ENCODE data around the gene KREMEN1. TPM values are rescaled to one million over a fixed set of nuclear protein-coding genes. Genes with fewer than 3 reads are reported as not detected.
"Not testable (repeated sequence)": the region's sequence is repeated elsewhere in the genome, so short reads cannot be mapped to it uniquely, and the experiment has no call there.

The KREMEN1 gene
- polyA plus RNA-seq, 1 donor: 107 TPM

DNA sequence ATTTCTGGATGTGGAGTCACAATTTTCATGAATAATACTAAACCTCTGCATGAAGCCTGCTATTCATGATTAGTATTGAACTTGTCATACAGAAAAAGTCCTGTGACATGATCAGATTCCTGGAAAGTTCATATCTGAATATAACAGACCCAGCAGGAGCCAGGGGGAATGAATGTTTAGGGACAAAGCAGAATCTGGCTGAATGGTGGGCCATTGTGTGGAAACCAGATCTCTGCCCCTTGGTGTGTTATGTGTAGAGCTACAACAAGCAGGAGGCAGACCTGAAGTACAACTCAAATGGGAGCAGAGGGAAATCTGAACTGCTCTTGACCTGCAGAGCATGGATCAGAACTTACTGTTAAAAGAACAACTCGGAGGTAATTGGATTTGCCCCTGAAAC, 30.3 kb downstream of the KREMEN1 start:
- DNase-seq: no peak

DNA sequence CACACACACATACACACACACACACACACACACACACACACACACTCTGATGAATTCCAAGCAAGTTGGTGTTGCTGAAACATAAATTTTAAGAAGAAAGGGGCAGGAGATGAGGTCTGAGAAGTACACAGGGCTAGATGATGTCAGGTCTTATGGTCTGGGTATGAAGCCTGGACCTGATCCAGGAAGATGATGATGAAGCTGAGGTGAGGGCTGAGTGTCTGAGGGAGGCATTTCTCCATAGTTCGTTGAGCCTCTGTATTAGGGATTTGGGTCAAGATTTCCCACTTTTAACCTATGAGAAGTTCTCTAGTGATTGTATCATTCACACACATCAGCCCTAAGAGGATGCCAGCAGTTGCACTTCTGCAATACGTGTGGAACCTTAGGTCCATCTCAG, 32.6 kb downstream of the KREMEN1 start:
- DNase-seq: no peak

DNA sequence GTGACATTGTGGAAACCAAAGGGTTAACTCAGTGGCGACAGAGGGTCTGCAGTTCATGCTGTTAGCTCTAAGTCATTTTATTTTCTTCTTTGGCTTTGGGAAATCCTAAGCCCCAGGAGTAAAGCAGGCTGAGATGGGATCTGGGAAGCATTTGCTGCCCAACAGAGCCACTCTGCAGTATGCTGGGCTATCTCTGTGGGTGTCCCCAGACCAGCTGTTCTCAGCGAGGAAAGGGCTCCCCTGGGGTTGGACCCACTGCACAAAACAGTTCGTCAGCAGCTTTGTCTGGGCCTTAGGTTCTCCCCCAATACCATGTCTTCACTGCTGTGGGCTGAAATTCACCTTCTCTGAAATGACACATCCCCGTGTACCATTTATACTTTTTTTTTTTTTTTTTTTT, 34.0 kb downstream of the KREMEN1 start:
- no peak for DNase-seq

DNA sequence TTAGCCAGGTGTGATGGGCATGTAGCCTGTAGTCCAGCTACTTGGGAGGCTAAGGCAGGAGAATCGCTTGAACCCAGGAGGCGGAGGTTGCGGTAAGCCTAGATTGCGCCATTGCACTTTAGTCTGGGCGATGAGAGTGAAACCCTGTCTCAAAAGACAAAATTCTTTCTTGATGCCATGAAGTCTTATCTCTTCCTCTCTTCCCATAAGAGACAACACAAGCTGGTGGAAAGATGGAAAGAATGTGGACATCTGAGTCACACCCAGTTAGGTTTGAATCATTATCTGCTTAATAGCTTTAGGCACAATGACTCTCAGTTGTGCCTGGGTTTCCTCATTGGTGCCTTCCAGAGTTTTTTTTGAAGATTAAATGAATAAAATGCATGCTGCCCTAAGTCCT, 35.3 kb downstream of the KREMEN1 start:
- DNase-seq: no peak

DNA sequence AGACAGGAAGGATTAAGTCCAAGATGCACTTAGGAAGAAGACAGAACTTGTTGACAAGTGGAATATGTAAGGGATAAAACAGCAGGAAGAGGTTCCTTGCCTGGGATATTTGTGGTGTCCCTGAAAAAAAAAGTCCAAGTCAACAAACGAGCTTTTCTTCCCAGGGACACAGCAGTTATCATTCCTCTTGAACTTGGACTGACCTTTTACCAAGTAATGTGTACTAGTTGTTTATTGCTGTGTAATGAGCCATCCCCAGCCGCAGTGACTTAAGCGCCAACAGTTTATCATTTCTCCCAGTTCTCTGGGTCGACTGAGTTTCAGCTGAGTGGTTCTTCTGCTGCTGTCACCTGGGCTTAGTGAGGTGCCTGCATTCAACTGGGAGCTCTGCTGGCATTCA, 37.0 kb downstream of the KREMEN1 start:
- no peak for DNase-seq

DNA sequence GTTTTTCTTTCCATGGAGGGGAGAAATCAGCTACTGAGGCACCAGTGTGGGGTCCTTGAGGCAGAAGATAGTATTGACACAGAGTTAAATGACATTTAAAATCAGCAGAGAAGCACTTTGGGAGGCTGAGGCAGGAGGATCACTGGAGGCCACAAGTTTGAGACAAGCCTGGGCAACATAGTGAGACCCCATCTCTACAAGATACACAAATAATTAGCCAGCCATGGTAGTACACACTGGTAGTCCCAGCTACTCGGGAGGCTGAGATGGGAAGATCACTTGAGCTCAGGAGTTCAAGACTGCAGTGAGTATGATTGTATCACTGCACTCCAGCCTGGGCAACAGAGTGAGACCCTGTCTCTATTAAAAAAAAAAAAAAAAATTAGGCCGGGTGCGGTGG, 38.1 kb downstream of the KREMEN1 start:
- no peak for DNase-seq

DNA sequence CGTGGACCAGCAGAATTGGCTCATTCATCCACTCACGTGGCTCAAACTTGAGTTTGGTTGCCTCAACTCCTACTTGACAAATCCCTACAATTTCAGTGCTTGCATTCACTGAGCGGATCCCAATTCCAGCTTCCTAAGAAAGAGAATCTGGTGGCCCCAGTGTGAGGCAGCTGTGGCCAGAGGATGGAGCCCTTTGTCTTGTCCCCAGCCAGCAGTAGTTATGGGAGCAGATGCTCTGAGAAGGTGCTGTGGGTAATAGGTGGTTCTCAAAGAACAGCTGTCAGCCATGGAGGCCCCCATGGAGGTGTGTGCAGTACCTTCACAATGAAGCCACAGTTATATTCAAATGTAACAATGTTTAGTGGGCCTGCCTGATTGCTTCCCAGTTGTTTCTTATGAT, 39.3 kb downstream of the KREMEN1 start:
- DNase-seq: no peak

DNA sequence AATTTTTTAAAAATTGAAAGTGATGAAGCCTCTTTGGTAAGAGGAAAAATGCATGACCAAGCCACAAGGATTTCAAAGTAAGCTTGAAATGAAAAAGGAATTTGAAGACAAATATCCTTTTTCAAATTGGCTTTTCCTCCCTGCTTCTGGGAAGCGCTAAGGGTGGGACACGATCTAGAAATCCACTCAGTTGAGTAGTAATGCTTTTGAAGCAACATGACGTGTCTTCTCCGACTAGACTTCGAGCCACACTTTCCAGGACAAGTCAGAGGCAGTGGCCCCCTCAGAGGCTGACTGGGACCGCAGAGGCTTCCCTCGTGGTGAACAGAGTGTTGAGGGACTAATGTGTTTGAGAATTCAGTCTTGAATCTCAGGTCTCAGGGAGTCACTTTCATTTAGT, 39.8 kb downstream of the KREMEN1 start:
- DNase-seq: no peak

DNA sequence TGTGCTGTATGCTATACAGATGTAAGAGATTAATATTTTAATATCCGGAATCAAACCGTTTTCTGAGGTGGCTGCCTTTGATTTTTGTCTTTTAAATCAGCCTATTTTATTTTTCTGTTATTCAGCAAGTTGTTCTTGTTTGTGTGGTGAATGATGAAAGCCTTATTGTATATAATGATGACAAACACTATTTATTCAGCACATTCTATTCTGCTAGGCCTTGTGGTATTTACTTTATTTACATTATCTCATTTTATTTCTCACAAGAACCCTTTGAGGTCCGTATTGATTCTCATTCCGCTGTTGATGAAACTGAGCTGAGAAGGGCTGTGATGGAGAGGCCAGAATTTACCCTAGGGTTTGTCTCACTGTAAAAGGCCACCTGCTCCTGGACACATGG, 40.5 kb downstream of the KREMEN1 start:
- DNase-seq: no peak

DNA sequence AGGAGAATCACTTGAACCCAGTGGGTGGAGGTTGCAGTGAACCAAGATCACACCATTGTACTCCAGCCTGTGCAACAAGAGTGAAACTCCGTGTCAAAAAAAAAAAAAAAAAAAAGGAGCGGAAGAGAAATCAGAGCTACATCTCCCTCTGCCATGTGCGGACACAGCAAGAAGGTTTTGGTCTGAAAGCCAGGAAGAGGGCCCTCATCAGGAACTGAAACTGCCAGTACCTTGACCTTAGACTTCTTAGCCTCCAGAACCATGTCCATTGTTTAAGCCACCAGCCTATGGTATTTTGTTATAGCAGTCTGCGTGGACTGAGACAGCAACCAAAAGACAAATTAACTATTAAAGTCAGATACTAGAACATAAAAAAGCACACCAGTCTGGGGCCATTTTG, 41.6 kb downstream of the KREMEN1 start:
- no peak for DNase-seq

DNA sequence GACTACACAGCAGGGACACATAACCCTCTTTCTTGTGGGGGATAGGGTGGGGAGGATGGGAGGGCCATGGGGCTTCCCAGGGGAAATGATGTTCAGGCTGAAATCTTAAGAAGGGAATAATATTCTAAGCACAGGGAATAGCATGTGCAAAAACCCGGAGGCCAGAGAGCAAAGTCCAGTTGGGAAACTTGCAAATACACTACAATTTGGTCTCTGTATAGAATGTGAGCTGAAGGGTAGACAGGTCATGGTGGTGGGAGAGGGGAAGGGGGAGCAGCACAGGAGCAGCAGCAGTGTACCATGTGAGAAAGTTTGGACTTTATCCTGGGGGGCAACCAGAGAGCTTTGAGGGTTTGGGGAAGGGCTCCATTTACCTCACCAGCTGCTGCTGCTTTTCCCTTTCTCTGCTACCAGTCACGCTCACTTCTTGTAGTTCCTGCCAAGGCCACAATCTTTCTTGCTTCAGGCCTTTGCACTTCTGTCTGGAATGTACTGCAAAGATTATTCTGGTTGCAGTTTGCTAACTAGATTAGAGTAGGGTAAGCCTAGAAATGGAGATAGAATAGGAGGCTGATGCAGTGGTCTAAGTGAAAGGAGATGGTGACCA, 43.0 kb downstream of the KREMEN1 start:
- no peak for DNase-seq

DNA sequence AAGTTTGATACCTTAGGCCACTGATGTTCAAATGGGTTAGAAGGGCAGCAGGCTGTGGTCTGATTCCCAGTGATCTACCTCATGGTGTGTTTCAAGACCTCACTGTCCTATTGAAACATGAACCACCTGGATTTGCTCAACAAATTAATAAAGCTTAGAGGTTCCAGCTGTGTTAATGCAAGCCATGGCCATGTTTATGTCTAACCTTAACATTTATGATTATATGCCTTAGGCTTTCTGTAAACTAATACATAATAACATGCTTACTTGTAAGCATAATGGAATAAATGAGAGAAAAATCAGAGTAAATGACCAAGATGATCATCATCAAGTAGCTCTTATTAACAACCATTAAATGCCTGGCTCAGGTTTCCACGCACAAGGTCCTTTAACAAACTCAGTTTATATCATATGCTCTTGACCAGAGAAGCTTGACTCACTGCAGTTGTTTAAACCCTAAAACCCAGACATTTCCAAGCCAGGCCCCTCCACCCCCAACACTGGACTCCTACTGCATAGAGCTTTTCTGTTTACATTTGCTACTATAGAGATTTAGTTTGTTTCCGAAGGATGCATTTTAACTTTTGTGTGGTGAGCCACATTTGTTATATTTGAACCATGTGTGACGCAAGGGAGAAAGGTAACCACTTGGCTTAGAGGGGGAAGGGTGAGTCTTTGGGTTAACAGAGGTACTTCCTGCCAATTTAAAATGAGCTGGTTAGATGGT, 43.7 kb downstream of the KREMEN1 start:
- DNase-seq: no peak

DNA sequence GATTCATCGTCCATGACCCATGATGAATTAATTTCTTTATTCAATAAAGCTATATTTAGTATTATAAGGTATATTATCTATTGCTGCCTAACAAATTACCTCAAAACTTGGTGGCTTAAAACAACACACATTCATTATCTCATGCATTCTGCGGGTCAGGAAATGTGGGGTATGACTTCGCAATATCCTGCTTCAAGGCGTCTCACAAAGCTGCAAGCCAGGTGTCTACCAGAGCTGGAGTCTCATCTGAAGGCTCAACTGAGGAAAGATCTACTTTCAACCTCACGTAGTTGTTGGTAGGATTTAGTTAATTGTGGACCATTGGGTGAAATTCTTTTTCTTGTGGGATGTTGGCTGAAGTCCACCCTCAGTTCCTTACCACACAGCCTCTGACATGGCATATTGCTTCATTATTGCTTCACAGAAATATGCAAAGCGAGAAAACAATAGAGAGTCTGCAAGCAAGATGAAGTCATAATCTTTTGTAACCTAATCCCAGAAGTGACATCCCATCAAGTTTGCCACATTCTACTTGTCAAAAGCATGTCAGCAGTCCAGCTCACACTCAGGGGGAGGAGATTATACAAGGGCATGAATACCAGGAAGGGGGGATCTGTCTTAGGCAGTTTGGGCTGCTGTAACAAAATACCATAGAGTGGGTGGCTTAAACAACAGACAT, 45.1 kb downstream of the KREMEN1 start:
- no peak for DNase-seq

DNA sequence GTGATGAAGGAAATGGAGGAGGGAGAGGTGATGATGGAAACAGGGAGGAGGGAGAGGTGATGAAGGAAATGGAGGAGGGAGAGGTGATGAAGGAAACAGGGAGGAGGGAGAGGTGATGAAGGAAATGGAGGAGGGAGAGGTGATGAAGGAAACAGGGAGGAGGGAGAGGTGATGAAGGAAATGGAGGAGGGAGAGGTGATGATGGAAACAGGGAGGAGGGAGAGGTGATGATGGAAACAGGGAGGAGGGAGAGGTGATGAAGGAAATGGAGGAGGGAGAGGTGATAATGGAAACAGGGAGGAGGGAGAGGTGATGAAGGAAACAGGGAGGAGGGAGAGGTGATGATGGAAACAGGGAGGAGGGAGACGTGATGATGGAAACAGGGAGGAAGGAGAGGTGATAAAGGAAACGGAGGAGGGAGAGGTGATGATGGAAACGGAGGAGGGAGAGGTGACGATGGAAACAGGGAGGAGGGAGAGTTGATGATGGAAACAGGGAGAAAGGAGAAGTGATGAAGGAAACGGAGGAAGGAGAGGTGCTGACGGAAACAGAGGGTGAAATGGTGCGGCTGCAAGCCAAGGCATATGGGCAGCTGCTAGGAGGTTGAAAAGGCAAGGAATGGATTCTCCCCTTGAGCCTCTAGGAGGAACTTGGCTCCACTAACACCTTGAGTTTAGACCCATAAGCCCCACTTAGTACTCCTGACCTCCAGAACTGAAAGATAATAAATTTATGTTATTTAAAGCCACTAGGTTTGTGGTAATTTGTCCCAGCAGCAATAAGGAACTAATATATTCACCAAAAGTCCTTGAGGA, 47.5 kb downstream of the KREMEN1 start:
- not testable (repeated sequence) for DNase-seq

DNA sequence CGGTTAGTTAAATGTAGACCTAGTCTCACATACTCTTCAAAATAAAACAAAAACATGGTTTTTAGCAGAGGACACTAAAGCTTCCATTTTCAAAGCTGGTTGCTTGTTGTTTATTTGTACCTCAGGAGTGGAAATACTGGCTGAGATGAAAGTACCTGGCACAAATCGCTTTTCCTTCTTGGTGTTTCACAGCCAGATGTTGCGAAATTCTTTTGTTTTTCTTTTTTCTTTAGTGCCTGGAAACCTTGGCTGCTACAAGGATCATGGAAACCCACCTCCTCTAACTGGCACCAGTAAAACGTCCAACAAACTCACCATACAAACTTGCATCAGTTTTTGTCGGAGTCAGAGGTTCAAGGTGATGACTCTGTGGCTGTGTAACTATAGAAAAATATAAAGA, 48.3 kb downstream of the KREMEN1 start:
- no peak for DNase-seq

DNA sequence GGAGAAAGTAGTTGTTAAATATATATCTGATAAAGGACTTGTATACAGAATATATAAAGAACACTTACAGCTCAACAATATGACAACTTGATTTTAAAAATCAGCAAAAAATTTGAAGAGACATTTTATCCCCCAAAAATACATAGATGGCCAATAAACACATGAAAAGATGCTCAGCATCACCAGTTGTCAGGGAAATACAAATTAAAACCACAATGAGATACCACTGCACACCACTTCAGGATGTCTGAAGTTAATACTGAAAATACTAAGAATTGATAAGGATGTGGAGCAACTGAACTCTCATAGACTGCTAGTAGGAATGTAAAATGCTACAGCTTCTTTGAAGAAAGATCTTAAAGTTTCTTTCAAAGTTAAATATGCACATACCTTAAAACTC, 49.2 kb downstream of the KREMEN1 start:
- no peak for DNase-seq

DNA sequence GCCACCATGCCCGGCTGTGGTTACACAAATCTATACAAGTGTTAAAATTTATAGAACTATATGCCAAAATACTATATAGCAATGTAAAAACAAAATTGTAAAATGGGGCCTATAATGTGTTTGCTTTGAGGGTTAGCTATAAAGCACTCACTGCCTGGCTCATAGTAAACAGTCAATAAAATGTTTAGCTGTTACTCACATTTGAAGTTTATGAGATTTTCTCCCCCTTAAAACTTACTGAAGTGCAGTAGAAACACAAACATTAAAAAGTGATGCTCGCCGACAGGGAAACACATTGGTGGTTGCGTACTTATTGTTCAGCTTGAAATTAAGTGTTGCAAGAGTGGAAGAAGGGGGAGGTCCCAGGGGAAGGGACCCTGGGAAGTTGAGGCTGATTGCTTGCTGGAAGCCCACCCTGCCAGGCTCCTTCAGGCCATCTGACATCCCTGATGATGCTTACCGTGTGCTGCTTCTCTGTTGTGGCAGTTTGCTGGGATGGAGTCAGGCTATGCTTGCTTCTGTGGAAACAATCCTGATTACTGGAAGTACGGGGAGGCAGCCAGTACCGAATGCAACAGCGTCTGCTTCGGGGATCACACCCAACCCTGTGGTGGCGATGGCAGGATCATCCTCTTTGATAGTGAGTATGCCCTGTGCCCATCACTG, 52.1 kb downstream of the KREMEN1 start:
- DNase-seq: no peak

DNA sequence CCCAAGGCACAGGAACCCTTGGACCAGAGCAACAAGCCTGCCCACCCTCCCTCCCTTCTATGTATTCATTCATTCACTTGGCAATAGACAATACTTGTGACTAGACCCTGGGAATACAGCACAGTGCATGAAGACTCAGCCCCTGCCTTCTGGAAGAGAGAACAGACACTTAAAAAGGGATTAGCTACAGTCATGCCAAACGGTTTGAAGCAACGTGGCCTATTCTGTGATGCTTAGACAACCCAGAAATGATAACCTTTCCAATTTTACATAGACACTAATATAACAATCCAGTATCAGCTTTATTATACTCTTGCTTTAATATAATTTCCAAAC, 52.6 kb downstream of the KREMEN1 start:
- no peak for DNase-seq

DNA sequence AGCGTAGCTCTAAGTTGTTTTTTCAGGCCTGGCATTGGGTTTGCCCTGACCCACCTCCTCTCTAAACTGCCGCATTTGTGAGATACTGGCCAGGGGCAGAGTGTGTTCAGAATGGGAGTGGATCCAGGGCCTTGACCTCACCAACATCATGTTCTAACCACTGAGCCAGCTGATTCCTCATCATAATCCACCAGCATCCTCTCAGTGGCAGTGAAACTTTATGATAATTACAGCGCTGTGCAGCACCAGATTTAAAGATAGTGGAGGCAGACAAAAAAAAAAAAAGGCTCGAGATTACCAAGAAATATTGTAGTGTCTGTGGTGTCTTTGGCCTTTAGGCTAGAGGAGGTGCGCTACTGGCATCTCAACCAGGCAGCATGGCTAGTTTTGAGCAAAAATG, 53.0 kb downstream of the KREMEN1 start:
- no peak for DNase-seq

DNA sequence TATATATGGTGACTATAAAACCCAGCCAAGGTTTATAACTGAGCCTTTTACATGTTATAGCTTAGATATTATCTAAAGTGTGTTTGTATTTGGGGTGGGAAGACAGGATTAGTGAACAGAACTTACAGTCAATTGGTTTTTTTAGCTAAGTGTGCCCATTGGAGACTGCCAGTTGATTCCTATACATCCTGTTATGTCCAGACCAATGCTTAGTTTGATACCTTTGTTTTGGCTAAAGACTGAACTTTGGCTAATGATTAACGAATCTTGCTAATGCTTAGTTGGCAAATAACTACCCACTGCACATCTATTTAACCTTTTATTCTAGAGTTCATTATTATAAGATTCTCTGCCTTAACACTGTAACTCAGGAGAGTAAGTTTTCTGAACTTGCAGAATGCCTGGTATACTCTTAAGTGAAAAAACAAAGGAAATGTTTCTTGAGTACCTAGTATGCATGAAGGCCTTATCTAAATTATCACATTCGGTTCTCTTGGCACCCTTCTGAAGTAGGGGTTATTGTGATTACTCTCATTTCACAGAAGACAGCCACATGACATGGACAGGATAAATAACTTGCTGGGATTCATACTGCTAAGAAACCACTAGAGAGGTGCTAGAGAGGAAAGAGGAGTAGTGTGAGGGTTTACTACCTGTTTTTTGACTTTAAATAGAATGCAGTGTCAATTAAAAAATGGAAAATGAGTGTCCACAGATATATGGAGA, 54.0 kb downstream of the KREMEN1 start:
- no peak for DNase-seq

DNA sequence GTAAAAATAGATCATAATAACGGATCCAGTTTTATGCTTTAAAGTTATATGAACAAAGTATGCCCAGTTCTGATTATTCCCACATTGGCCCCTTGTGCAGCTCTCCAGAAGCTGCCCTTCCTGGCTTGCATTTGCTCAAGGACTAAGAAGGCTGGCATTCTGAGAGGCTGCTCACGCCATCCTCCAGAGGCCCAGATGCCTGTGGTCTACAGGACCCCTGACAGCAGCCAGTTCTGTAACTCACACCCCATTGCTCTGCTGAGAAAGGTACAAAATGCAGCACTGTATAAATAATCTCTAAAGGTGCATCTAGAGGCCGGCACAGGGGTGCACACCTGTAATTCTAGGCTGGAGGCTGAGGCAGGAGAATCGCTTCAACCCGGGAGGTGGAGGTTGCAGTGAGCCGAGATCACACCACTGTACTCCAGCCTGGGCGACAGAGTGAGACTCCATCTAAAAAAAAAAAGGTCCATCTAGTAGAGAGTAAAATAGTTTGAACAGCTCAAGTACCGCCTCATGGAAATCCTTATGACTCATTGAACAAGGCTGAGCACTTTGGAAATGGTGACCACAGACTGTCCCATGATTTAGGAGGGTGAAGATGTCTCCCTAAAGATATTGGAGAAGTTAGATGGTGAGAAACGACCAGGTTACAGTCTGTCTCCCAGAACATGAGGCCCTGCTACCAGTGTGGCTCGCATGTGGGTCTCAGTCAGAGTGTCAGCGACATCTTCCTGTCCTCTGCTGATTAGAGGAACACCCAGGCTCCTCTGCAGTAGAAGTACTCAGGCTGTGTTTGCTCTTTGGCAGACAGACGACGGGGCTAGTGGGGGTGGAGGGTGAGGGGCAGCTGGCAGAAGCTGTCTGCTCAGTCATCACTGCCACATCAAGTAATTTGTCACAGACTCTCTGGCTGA, 56.3 kb downstream of the KREMEN1 start:
- no peak for DNase-seq

All from hindlimb muscle (tissue), 1 donor.